HG02973 (cell line): Measurements from ENCODE around the gene PDK2.
"Not testable (repeated sequence)": the region's sequence is repeated elsewhere in the genome, so short reads cannot be mapped to it uniquely, and the experiment has no call there.

Source experiments
- ATAC-seq: cut with Tn5 transposase; IDR thresholded peaks from one replicate; pipeline ENCODE4 v1.9.1; 2021; ENCODE audit warnings: moderate library complexity; ENCODE audit not compliant: unreplicated experiment

Gene PDK2

GRCh38 chr17:50058296-50058953 lies 36.7 kb upstream of the PDK2 start:
- no peak for ATAC-seq

DNA sequence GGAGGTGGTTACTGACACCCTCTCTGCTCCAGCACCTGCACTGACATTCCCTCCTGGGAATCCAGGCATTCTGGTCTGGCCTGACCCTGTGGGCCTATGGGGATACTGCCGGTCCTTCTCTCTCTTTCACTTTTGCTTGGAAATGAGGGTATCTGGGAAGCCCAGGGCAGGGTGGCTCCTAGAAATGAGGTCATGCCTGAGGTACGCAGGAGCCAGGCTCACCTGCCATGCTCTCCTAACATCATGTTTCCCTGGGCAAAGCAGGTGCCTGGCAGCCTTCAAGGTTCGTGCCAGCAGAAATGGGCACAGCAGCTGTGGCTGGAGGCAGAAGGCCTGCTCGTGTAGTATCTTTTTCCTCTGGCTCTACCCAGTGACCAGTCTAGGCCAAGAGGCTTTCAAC lies 35.9 kb upstream of the PDK2 start:
- ATAC-seq: no peak

GRCh38 chr17:50059759-50060273 lies 35.3 kb upstream of the PDK2 start:
- no peak for ATAC-seq

DNA sequence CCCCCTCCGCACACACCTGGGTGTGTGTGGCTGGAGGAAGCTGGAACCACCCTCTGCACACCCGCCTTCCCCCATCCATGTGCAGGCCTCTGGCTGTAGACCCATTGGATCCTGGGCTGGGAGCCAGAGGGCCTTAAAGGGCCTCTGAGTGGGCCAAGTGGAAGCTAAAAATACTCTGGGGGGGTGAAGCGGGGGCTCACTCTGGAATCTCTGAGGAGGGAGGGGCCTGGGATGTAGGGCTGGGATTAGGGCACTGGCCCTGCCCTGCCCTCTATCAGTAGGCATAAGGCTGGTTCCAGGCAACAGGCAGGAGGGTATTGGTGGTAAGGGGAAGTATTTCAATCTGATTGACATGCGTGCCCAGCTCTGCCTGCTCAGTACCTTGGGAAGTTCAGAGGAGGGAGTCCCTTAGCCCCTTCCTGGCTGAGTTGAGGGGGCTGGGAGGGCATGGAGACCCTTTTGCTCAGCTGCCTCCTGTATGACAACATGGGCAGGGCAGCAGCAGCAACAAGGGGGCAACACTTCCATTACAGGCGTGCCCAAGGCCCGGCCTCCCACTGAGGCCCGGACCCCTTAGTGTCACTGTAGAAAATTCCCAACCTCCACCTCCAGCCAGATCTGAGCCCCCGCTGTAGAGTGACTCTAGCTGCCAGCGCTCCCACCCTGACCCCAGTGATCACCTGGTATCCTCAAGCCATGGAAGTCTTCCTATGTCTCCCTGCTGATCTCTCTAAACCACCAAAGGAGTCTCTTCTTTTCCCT lies 34.0 kb upstream of the PDK2 start:
- no peak for ATAC-seq

- not testable (repeated sequence) for ATAC-seq
These were observed 33.5 kb upstream of the PDK2 start for GRCh38 chr17:50061713-50062045.

DNA sequence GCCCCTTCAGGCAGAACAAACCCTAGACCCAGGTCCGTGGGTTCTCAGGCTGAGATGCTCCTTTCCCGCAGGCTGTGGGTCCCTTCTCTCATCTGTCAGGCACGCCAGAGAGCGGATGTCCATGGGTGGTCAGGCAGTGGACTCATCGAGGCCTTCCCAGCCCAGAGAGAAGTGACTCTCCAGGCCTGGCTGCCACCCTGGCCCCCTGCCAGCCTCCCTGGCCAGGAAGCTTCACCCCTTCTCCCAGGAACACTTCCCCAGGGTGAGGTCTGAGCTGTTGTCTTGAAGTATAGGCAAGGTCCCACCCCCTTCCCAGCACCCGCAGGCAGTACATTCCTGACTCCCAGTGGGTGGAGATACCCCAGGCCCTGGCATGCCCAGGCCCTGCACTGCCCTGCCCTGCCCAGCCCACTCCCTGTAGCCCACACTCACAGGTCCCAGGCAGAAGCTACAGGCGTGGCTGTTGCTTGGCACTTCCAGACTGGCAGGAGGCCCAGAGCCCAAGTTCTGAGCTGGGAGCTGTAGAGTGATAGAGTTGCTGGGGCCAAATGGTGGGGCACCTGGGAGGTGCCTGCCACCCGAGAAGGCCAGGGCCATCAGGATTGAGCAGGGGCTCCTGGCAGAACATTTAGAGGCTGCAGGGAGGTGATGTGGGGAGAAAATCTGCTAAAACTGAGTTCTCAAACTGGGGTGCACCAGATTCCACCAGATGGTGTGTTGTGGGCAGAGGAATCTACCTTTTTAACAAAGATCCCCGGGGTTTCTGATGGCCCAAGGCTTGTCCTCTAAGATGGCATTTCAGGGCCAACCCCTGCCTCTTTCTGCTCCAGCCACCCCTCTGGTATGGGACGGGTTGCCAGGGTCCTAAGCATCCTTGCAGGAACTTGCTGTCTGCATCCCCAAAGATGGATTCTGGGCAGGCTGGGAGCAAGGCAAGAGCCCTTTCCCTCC lies 32.6 kb upstream of the PDK2 start:
- no peak for ATAC-seq

GRCh38 chr17:50063561-50064252 lies 31.4 kb upstream of the PDK2 start:
- no peak for ATAC-seq

GRCh38 chr17:50064253-50065001 lies 30.7 kb upstream of the PDK2 start:
- no peak for ATAC-seq

- ATAC-seq: no peak
These were observed 30.1 kb upstream of the PDK2 start for GRCh38 chr17:50065056-50065455.

DNA sequence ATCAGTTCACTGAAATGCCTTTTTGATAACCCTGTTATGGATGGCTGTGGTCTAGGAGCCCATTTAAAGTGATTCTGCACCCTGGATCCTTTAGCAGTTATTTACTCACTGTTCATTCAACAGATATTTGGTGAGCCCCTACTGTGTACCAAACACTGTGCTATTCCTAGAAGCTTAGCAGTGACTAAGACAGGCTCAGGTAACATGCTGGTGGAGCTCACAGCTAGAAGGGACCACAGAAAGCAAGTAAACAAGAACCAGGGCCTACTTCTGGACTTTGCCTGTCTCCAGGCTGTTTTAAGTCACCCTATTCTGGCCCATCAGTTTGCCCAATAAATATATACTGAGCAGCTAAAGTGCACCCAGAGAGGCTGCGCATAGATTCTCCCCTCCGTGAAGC lies 28.2 kb upstream of the PDK2 start:
- no peak for ATAC-seq

DNA sequence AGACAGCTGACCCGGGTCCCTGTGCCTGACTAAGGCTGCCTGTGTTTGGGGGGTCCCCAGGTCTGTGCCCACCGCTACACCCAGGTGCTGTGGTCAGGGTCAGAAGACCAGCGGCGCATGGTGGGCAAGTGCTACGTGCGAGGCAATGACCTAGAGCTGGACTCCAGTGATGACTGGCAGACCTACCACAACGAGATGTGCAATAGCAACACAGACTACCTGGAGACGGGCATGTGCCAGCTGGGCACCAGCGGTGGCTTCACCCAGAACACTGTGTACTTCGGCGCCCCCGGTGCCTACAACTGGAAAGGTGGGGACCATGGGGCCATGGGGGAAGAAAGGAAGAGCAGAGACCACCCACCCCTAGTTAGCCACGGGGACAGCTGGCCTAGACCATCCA lies 27.2 kb upstream of the PDK2 start:
- ATAC-seq: no peak

DNA sequence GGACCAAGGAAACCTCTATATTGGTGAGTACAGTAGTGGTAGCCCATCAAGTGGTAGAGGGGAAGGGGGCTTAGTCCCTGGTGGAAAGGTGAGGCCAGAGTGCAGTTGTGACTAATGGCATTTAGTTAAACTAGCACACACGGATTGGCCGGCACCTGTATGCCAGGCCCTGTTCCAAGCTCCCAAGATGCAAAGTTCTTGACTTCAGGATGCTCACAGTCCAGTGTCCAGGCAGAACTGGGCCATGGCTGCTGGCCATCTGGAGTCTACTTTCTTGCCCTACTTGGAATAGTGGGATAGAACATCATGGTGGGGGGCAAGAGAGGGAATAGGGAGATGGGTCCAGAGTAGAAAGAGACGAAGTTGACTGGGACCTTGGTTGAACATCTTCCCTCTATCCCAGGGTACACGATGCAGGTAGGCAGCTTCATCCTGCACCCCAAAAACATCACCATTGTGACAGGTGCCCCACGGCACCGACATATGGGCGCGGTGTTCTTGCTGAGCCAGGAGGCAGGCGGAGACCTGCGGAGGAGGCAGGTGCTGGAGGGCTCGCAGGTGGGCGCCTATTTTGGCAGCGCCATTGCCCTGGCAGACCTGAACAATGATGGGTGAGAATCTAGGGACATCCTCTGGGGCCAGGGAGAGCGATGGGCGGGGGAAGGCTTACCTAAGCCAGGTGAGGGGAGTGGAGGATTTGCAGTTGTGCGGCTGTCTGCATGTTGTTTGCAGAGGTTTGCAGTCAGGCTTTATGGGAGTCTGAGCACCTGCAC lies 24.1 kb upstream of the PDK2 start:
- no peak for ATAC-seq

- ATAC-seq: no peak
These were observed 23.5 kb upstream of the PDK2 start for GRCh38 chr17:50071692-50072091.

GRCh38 chr17:50072130-50072529 lies 23.0 kb upstream of the PDK2 start:
- no peak for ATAC-seq

- no peak for ATAC-seq
These were observed 22.2 kb upstream of the PDK2 start for GRCh38 chr17:50072925-50073324.

DNA sequence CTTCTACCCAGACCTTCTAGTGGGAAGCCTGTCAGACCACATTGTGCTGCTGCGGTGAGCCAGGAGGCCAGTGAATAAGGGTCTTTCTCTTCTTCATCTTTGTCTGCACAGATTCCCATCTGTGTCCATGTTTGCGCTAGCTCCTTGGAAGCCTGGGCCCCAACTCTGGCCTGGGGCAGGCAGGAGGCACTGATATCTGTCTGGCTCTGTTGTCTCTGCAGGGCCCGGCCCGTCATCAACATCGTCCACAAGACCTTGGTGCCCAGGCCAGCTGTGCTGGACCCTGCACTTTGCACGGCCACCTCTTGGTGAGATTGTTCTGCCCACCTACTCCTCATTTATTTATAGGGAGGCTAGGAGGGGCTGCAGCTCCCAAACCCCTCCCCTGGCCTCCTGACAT lies 20.9 kb upstream of the PDK2 start:
- ATAC-seq: no peak

DNA sequence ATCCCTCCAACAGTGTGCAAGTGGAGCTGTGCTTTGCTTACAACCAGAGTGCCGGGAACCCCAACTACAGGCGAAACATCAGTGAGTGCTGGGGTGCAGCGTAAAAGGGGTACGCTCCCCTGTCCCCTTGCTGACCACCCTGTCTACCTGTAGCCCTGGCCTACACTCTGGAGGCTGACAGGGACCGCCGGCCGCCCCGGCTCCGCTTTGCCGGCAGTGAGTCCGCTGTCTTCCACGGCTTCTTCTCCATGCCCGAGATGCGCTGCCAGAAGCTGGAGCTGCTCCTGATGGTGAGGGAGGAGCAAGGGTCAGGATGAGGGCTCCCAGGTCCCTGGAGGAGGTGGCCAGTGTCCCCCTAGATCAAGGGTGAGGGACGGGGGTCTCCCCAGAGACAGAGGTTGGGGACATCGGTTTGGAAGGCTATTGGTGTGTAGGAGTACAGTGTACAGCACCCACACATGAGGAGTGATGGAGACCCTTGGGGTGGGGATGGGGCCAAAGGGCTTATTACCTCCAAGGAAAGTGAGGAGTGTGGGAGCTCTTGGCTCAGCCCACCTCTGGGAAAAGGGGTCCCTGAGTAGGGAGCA lies 19.6 kb upstream of the PDK2 start:
- no peak for ATAC-seq

GRCh38 chr17:50076221-50076590 lies 18.9 kb upstream of the PDK2 start:
- ATAC-seq: no peak

DNA sequence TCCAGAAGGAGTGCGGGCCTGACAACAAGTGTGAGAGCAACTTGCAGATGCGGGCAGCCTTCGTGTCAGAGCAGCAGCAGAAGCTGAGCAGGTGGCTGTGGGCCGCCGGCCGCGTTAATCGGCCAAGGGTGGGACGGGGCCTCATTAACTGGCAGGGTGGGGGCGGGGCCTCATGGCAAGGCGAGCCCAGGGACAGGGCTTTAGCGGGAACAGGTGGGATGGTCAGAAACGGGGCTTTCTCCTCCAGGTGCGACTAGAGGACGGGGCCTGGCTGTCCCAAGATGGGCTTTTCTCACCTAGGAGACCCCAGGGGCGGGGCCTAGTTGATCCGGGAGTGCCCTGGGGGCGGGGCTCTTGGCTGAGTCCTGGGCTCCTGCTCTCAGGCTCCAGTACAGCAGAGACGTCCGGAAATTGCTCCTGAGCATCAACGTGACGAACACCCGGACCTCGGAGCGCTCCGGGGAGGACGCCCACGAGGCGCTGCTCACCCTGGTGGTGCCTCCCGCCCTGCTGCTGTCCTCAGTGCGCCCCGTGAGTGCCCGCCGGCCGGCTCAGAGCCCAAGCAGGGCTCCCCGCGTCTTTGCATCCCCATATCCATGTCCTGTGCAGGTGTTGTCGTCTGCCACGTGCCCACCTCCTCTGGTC lies 18.4 kb upstream of the PDK2 start:
- ATAC-seq: no peak
